GM18498 (cell line): ENCODE results near the gene MTERF4.

Experiments
- ATAC-seq: cut with Tn5 transposase; IDR thresholded peaks from one replicate; pipeline ENCODE4 v1.9.1; 2021; ENCODE audit warnings: mild to moderate bottlenecking, moderate library complexity; ENCODE audit not compliant: unreplicated experiment

MTERF4 gene

DNA sequence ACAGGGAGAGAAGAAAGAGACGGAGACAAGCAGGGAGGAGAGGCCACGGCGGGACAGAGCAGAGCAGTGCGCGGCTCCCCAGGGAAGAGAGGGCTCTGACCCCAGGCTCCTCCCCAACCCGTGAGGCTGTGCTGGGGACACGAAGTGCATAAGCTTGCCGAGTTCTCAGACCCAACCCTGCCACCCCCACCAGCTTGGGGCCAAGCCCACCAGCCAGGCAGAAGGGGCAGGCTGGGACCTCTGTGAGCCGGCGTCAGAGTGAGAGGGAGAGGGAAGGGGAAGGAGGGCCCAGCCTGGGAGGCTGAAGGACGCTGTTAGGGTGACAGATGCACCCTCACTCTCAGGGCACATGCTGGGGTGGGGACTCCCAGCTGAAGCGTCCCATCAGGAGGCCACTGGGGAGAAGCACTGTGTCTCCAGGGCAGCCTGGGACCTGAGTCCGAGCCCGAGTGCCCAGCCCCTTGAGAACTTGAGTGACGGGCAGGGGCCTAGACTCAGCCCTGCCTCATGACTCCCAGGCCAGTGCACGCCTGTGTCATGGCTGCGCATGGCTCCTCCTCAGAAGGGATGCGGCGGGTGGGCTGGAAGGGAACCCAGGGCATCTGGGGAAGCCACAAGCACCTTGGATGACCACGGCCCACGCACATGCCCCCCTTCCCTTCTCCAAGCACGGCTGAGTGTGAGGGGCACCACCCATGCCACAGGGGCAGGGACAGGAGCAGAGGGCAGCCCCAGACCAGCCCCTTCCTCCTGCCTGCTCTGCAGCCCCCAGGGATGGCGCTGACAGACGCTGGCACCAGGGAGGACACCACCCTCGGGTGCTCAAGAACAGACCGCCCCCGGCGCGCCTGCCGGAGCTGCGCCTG is 31.0 kb downstream of the MTERF4 start:
- ATAC-seq: no peak

GRCh38 chr2:241070361-241070760 is 31.7 kb downstream of the MTERF4 start:
- ATAC-seq: no peak

DNA sequence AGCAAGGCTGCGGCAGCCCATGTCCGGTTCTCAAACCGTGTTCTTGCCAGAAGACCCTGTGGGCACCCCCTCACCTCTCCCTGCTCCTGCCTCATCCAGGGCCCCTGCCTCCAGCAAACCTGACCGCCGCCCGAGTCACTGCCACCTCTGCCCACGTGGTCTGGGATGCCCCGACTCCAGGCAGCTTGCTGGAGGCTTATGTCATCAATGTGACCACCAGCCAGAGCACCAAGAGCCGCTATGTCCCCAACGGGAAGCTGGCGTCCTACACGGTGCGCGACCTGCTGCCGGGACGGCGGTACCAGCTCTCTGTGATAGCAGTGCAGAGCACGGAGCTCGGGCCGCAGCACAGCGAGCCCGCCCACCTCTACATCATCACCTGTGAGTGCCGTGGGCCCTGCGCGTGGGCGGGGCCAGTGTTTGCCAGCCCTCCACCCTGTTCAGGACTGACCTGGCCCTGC is 32.2 kb downstream of the MTERF4 start:
- no peak for ATAC-seq

DNA sequence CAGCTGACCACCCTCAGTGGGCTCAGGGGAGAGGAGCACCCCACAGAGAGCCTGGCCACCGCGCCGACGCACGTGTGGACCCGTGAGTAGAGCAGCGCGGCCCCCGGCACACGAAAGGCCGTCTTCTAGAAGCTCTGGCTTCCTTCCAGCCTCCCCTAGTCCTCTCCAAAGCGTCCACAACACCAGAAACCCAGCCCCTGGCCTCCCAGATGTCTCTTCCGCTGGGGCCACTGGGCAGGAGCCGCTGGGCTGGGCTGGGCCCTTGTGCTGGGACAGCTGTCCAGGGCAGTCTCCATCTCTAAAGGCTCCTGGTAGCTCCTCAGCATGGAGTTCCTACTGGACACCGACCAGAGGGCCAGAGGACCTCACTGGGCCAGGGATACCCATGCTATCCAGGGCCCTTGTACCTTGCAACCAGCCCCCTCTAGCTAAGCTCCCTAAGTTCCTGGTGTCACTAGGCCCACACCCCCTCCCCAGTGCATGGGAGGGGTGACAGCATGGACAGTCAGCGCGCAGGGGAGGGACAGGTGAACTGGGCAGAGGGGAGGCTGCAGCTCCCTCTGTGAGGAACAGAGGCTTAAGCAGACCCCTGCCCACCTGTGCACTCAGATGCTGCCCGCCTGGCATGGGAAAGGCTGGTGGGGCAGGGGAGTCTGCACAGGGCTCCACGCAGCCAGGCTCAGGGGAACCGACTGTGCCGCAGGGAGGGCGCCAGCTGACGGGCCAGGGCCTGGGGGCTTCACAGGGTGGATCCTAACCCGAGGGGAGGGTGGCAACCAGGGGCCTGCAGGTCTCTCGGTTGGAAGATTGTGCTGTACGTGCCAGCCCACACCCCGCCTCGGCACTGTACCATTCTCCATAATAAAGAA is 32.9 kb downstream of the MTERF4 start:
- no peak for ATAC-seq

DNA sequence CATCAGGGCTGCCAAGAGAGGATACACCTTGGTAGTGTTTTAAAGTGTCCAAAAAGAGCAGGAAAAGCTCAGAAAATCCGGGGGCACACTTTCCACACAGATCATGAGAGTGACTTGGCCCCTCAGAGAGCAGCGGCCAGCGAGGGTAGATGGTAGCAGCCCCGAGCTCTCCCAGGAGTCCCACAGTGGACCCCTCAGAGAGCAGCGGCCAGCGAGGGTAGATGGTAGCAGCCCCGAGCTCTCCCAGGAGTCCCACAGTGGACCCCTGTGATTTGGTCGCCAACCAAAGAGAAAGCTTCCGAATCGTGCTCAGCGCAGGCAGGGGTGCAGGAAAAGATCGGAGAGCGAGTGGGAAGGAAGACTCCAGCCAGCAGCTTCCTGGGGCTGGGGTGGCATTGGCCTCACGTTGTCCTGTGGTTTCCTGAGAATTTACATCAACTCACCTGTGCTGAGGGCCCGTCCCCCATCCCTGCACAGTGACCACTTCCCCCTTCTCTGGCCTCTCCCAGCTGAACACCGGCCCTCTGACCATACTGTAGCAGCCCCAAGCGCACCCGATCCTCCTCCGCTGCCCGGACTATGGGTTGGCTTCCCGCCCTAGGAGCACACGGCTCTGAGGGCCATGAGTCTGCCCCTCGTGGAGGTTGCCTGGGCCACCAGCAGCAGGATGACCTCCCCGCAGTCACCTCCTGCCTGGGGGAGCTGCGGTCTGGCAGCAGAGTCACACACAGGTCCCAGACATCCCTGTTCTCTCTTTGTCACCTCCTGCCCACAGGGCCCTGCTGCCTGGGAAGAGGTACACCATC is 33.7 kb downstream of the MTERF4 start:
- no peak for ATAC-seq

GRCh38 chr2:241067501-241068135 is 34.5 kb downstream of the MTERF4 start:
- ATAC-seq: no peak

DNA sequence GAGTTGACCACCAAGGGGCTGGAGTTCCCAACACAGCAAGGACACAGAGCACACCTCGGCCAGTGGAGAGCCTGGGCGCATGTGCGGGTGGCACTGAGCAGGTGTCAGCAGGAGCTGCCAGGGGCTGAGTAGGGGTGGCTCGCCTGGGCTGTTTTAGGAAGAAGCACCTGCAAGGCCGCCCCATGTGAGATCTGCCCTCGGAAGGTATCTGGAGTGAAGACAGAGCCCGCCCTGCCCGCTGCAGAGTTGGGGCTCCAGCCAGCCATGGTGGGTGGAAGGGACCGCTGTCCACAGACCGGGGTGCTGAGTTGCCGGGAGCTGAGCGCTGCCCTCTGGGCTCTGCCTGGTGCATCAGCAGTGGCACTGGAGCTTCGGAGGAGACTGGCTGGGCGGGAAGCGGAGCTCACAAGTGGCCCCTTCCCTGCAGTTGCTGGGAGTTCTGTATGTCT is 35.2 kb downstream of the MTERF4 start:
- ATAC-seq: no peak

DNA sequence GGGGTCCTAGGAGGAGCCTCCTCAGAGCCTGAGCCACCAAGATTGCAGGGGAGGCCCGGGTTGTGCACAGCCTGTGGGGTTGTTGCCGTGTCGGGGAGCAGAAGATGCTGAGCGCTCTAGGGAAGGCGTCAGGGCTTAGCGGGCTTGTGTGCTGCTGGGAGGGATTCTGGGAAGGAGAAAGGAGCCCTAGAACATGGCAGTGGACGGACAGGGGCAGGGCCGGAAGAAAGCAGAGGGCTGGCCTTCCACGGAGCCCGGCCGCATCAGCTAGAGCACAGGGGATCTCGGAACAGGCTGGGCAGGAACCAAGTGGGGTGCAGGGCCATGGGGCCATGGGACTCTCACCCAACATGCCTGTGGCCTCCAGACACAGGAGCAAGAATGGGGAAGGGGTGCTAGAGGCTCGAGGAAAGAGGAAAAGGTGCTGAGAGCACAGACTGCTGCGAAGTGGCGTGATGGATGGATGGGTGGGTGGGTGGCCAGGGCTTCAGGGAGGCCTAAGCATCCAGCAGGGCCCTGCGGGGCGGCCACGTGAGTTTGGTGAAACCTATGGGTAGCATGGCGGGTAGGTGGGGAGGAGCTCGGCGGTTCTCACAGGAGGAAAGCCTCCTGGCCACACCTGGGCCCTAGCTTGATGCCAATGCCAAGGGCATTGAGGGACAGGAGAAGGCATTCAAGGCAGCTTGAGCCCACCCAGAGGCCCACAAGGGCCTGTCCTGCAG is 35.8 kb downstream of the MTERF4 start:
- ATAC-seq: no peak

- no peak for ATAC-seq
Measured at GRCh38 chr2:241065355-241065803, 36.7 kb downstream of the MTERF4 start.

DNA sequence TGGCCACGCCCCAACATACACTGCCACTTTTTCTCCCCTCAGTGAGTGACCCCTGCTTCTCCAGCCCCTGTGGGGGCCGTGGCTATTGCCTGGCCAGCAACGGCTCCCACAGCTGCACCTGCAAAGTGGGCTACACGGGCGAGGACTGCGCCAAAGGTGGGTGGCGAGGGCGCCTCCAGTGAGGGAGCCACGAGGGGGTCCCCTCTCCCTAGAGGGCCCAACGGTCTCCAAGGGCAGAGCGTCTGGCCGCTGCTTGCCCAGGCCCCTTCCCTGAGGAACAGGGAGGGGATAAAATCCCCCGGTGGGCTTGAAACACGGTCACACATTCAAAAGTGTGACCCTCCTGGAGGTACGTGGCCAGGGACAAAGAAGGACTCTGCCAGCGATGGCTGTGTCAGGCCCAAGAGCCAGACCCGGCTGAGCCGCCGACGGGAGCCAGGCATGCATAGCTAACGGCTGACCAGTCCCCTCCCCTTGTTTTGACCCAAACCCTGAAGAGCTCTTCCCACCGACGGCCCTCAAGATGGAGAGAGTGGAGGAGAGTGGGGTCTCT is 37.2 kb downstream of the MTERF4 start:
- no peak for ATAC-seq

GRCh38 chr2:241064008-241064801 is 37.9 kb downstream of the MTERF4 start:
- no peak for ATAC-seq

DNA sequence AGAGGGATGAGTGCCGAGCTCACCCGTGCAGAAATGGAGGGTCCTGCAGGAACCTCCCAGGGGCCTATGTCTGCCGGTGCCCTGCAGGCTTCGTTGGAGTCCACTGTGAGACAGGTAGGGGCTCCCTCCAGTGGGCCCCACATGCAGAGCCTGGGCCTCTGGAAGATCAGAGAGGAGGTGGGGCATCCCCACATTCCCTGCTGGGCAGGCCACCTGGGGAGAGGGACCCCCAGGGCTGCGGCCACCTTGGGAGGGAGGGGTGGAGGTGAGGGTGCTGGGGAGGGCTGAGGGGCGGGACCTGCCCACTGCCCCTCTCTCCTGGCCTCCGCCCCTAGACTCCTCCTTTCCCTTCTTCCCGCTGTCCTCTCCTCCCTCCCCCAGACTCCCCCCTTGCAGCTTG is 38.5 kb downstream of the MTERF4 start:
- ATAC-seq: no peak

GRCh38 chr2:241063093-241063551 is 39.0 kb downstream of the MTERF4 start:
- ATAC-seq: no peak

DNA sequence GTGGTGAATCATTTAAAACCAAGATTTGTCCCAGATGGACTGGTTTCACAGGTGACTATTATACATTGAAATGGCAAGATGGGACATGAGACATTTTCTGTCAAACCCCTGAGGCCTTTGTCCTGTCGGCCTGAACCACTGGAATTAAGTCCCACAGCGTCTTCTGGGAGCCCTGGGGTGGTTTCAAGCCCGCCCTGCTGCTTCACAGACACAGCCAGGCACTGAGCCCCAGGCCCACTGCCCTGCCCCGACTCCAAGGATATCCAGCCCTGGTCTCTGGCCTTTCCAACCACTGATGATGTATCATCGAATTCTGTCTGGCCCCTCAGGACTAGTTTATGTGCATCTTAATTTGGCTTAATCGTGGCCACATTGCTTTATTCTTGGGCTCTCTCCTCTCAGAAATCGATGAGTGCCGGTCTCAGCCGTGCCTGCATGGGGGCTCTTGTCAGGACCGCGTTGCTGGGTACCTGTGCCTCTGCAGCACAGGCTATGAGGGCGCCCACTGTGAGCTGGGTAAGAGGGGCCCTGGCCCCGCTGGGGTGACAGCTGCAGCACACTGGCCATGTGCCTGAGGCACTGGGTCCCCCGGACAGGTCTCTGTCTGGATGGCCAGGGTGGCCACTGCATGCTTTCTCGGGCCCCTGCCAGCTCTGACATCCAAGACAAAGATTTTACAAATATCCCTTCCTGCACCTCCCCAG is 39.5 kb downstream of the MTERF4 start:
- ATAC-seq: no peak

GRCh38 chr2:241061275-241061674 is 40.8 kb downstream of the MTERF4 start:
- ATAC-seq: no peak

GRCh38 chr2:241053576-241054251 is 48.4 kb downstream of the MTERF4 start:
- no peak for ATAC-seq

DNA sequence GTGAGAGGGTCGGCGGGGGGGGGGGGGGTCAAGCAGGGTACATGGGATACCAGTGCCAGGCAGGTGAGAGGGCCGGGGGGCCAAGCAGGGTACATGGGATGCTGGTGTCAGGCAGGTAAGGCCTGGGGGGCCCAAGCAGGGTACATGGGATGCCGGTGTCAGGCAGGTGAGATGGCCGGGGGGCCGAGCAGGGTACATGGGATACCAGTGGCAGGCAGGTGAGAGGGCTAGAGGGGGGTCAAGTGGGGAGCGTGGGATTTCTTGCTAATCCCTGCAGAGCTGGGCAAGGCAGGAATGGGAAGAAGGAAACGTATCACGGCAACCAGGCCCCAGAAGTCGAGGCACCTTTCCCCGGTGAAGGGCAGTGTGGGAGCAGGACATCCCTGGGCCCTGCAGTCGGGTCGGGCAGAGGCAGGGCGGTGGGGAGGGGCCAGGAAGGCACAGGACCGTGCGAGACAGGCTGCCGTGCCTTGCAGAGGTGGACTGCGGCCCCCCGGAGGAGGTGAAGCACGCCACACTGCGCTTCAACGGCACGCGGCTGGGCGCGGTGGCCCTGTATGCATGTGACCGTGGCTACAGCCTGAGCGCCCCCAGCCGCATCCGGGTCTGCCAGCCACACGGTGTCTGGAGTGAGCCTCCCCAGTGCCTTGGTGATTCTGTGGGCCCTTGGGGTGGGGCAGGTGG is 49.3 kb downstream of the MTERF4 start:
- ATAC-seq: no peak
